Esophagus squamous epithelium (tissue), 5 donors: ENCODE results near the gene GNL1. TPM values are rescaled to one million over a fixed set of nuclear protein-coding genes. Genes with fewer than 3 reads are reported as not detected.
"Not testable (repeated sequence)": the region's sequence is repeated elsewhere in the genome, so short reads cannot be mapped to it uniquely, and the experiment has no call there.

ENCODE experiments used
- DNase-seq: peaks from one replicate; lab custom pipeline; 2025; lab: John Stamatoyannopoulos, UW
- H3K27ac ChIP-seq, 4 donors: fragments of 200-600 bp; sonication (generic); one replicate each; pipeline ENCODE4 v1.5.1; 2016 to 2019; ENCODE audit warnings: mild to moderate bottlenecking in 1 of 4
- H3K27me3 ChIP-seq, 4 donors: fragments of 200-600 bp; sonication (generic); 1 replicate in 3 of 4; 2 replicates in 1 of 4; pipeline versions ENCODE4 v1.5.1 to v1.6.0; 2017 to 2021; ENCODE audit warnings: antibody characterized with exemption in 1 of 4
- H3K36me3 ChIP-seq, 3 donors: fragments of 200-600 bp; sonication (generic); one replicate each; pipeline ENCODE4 v1.5.1; 2016 to 2019
- H3K4me1 ChIP-seq, 3 donors: fragments of 200-600 bp; sonication (generic); one replicate each; pipeline ENCODE4 v1.5.1; 2017 to 2019
- H3K4me3 ChIP-seq, 4 donors: fragments of 200-600 bp; sonication (generic); 1 replicate in 3 of 4; 2 replicates in 1 of 4; pipeline ENCODE4 v1.5.1; 2016 to 2019; ENCODE audit warnings: mild to moderate bottlenecking in 2 of 4, moderate library complexity in 1 of 4
- H3K9me3 ChIP-seq, 3 donors: fragments of 200-600 bp; sonication (generic); one replicate each; pipeline ENCODE4 v1.5.1; 2016 to 2019
- POLR2A ChIP-seq, 4 donors: fragments of 450-650 bp; IDR thresholded peaks; one replicate each; pipeline ENCODE4 v1.6.1; 2017; ENCODE audit warnings: antibody characterized with exemption in 4 of 4, mild to moderate bottlenecking in 4 of 4, moderate library complexity in 3 of 4
- WGBS, 2 donors: methylation state at CpG; one replicate each; pipeline ENCODE4 v1.1.5; 2018; 5-methylcytosine and 5-hydroxymethylcytosine counted together
- intact Hi-C: fragments of 100-400 bp; cut with DNase I; formaldehyde crosslinking; loops from one replicate; pipeline ENCODE4 v1.15.0; 2022
- total RNA-seq, 4 donors: library from RNA; depleted of rRNA; stranded (reverse); fragments of >200 nt; gene quantifications; one replicate each; pipeline ENCODE4 v1.1.0, GENCODE V29; 2016
- TF ChIP-seq, protein P1 (sequence below), 6 experiments: fragments of 450-650 bp in 4 of 6; fragments of 200-600 bp in 2 of 6; sonication (generic) in 2 of 6; IDR thresholded peaks; one replicate each; pipeline ENCODE4 v1.5.1; 2016 to 2019; ENCODE audit warnings: antibody characterized with exemption in 6 of 6, mild to moderate bottlenecking in 4 of 6, moderate library complexity in 4 of 6
- donor health status: DM: yes; HTN: yes; CAD: no.

The GNL1 gene
- total RNA-seq, 4 donors from 2014 or later: 12.7 to 37.2 (median 20.5) TPM

DNA sequence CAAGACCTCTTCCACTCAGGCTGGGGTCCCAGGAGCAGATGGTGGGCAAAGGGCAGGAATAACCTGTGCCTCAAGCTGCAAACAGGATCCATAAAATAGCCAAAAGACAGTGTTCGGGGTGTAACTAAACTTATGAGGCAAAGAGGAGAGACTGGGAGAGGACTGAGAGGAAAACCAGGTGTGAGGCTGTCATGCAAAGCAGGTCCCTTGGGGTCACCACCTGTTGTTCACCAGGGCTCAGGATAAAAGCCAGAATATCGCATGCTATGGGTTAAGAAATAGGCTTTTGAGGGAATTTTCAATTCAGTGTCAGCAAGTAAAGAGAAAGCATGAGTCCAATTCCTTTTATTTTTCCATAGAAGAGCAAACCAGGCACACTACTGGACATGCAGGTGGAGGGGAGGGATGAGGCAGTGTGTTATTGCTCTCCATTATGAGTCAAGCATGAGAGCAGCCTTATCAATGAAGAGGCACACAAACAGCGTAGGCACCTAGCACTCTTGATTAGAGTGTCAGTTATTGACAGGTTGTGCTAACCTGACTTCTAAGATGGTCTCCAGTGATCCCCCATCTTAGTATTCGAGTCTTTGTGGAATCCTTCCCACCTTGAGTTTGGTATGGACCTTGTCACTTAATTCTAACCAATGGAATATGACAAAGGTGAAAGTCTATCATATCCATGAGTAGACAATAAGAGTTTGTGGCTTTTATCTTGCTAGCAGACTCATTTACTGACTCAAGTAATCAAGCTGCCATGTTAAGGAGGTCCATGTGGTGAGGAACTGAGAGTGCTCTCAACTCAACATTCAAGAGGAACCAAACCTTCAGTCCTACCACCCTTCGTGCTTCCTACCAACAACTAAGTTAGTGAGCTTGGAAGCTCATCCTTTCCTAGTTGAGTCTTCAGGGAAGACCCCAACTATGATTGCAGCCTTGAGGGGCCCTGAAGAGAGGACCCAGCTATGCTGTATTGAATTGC is 48.2 kb downstream of the GNL1 start:
- no peak overlapping the region for H3K4me3 ChIP-seq
- TF ChIP-seq POLR2A (IDR thresholded peaks at IDR 0.05): no peak
- TF ChIP-seq, protein P1, sequence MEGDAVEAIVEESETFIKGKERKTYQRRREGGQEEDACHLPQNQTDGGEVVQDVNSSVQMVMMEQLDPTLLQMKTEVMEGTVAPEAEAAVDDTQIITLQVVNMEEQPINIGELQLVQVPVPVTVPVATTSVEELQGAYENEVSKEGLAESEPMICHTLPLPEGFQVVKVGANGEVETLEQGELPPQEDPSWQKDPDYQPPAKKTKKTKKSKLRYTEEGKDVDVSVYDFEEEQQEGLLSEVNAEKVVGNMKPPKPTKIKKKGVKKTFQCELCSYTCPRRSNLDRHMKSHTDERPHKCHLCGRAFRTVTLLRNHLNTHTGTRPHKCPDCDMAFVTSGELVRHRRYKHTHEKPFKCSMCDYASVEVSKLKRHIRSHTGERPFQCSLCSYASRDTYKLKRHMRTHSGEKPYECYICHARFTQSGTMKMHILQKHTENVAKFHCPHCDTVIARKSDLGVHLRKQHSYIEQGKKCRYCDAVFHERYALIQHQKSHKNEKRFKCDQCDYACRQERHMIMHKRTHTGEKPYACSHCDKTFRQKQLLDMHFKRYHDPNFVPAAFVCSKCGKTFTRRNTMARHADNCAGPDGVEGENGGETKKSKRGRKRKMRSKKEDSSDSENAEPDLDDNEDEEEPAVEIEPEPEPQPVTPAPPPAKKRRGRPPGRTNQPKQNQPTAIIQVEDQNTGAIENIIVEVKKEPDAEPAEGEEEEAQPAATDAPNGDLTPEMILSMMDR (IDR thresholded peaks at IDR 0.05): no peak
- DNase-seq: no peak
- H3K27me3 ChIP-seq: no peaks in the 10 kb centered on the region
- 79% methylated on average over 4 to 5 of the region's 5 CpGs for WGBS, 2 donors
- intact Hi-C loops: no loop called here
- peak overlapping the region in 3 of 4 donors; percentile 13 to 68 (median 44) for H3K27ac ChIP-seq
- no peaks in the 10 kb centered on the region for H3K36me3 ChIP-seq
- H3K9me3 ChIP-seq: no peaks in the 10 kb centered on the region
- peaks cover 0 to 20% (median 3%) of the 10 kb centered on the region in 3 donors for H3K4me1 ChIP-seq

DNA sequence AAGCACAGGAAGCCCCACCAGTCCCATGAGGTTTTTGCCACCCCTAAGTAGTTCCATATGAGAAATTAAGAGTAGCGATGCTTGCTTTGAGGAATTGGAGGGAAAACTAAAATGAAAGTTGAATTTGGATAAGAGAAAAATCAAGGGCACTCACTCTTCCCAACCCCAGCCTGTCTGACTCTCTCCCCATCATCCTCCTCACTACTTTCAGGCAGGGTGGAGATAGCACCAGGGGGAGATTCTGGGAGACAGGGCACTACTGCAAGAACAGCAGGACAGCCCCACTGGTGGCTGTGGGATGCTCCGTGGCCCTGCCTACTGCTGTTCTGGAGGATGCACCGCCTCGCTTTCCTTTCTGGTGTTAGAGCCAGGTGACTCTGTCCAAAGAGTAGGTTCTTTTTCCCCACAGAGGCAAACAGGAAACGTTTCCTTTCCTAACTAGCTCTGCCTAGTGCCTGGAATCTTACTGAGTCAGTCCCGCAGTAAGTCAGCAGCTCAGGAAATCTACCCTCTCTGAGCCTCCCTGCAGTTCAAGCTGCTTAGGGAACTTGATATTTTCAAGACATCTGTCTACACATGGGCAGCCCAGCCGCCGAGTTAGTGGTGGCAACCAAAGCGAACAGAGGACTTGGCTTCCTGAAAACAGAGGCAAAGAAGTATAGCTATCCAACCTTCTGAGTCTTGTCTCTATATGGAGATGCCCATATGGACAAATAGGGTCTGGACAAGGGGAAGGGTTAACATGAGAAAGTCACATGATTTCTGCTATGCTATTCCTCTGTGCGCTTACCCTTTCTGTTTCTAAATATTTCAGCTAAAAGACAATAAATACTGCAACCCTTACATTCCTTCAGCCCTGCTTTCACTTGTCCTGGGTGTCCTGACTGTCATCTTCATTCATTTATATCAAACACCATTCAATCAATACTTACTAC is 55.6 kb downstream of the GNL1 start:
- Histone ChIP-seq H3K27me3 (no peaks in the 10 kb centered on the region), H3K4me1 (peaks cover 9 to 27% (median 10%) of the 10 kb centered on the region in 3 donors), H3K36me3 (no peaks in the 10 kb centered on the region), H3K4me3 (no peak overlapping the region), H3K27ac (peak overlapping the region in 3 of 4 donors; percentile 48 to 77 (median 55)), H3K9me3 (no peaks in the 10 kb centered on the region)
- no peak for TF ChIP-seq POLR2A (IDR thresholded peaks at IDR 0.05)
- TF ChIP-seq, protein P1 (IDR thresholded peaks at IDR 0.05): no peak
- WGBS, 2 donors: 42 to 53% methylated on average over 8 to 9 of the region's 10 CpGs
- intact Hi-C loops: no loop called here
- no peak for DNase-seq

DNA sequence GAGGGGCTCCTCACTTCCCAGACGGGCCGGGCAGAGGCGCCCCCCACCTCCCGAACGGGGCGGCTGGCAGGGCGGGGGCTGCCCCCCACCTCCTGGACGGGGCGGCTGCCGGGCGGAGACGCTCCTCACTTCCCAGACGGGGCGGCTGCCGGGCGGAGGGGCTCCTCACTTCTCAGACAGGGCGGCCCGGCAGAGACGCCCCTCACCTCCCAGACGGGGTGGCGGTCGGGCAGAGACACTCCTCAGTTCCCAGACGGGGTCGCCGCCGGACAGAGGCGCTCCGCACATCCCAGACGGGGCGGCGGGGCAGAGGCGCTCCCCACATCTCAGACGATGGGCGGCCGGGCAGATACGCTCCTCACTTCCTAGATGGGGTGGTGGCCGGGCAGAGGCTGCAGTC is 57.6 kb downstream of the GNL1 start:
- WGBS, 2 donors: no CpG with 5 or more reads among the region's 37 CpGs
- H3K9me3 ChIP-seq, H3K36me3 ChIP-seq, H3K27me3 ChIP-seq, H3K4me3 ChIP-seq, intact Hi-C loops, DNase-seq, H3K27ac ChIP-seq: not testable (repeated sequence)
- peaks cover 11 to 42% (median 15%) of the 10 kb centered on the region in 3 donors for H3K4me1 ChIP-seq

DNA sequence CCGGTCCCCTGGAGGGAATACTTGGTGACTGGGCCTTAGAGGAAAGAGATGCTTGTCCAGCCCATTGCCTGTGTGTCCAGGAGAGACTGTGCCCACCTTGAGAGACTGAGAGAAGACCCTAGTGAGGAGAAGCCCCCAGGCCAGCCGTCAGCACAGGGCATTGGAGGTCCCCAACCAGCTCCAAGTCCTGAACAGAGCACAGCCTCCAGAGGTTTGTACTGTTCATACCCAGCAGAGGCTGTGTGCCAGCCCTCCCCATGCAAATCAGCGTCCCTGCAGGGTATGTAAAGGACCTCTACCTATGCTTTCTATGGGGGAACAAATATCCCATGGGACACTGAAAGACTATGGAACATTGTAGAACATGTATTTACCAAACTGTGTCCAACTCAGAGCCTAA is 58.6 kb downstream of the GNL1 start:
- no peak overlapping the region for H3K4me3 ChIP-seq
- H3K27ac ChIP-seq: peak overlapping the region in 1 of 4 donors; percentile 78
- H3K27me3 ChIP-seq: no peaks in the 10 kb centered on the region
- TF ChIP-seq POLR2A (IDR thresholded peaks at IDR 0.05): no peak
- TF ChIP-seq, protein P1 (IDR thresholded peaks at IDR 0.05): no peak
- peaks cover 13 to 51% (median 24%) of the 10 kb centered on the region in 3 donors for H3K4me1 ChIP-seq
- no peaks in the 10 kb centered on the region for H3K9me3 ChIP-seq
- DNase-seq: no peak
- WGBS, 2 donors: 66 to 82% methylated on average over 3 of the region's 3 CpGs
- intact Hi-C loops: no loop called here
- H3K36me3 ChIP-seq: peaks cover 4 to 17% (median 12%) of the 10 kb centered on the region in 3 donors

DNA sequence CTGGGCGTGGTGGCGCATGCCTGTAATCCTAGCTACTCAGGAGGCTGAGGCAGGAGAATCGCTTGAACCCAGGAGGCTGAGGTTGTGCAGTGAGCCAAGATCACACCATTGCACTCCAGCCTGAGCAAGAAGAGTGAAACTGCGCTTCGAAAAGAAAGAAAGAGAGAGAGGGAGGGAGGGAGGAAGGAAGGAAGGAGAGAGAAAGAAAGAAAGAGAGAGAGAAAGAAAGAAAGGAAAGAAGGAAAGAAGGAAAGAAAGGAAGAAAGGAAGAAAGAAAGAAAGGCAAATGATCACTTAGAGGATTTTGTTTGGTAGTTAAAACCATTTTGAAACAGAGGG is 59.1 kb downstream of the GNL1 start:
- 90 to 93% methylated on average over 5 of the region's 5 CpGs for WGBS, 2 donors
- H3K27me3 ChIP-seq, H3K9me3 ChIP-seq, intact Hi-C loops, H3K4me3 ChIP-seq, DNase-seq: not testable (repeated sequence)
- Histone ChIP-seq H3K27ac (peak overlapping the region; percentile 42 to 85 (median 77)), H3K36me3 (peaks cover 9 to 22% (median 16%) of the 10 kb centered on the region in 3 donors), H3K4me1 (peaks cover 15 to 56% (median 27%) of the 10 kb centered on the region in 3 donors)
